Ascending aorta (tissue), 2 donors: Measurements from ENCODE around the gene RAD51B. TPM values are rescaled to one million over a fixed set of nuclear protein-coding genes. Genes with fewer than 3 reads are reported as not detected.

ENCODE experiments used
- DNase-seq, 2 donors: peaks; one replicate each; pipeline ENCODE4 v3.0.0-alpha.2; 2019; ENCODE audit warnings: low spot score in 2 of 2
- H3K27ac ChIP-seq, 2 donors: fragments of 200-600 bp; sonication (generic); one replicate each; pipeline ENCODE4 v1.5.1; 2016 to 2017; ENCODE audit warnings: mild to moderate bottlenecking in 1 of 2
- H3K27me3 ChIP-seq: fragments of 200-600 bp; sonication (generic); one replicate; pipeline ENCODE4 v1.5.1; 2017
- H3K36me3 ChIP-seq, 2 donors: fragments of 200-600 bp; sonication (generic); one replicate each; pipeline ENCODE4 v1.5.1; 2016
- H3K4me1 ChIP-seq, 2 donors: fragments of 200-600 bp; sonication (generic); one replicate each; pipeline ENCODE4 v1.5.1; 2016 to 2017; ENCODE audit warnings: mild to moderate bottlenecking in 1 of 2
- H3K4me3 ChIP-seq, 2 donors: fragments of 200-600 bp; sonication (generic); one replicate each; pipeline ENCODE4 v1.5.1; 2016 to 2017; ENCODE audit warnings: mild to moderate bottlenecking in 1 of 2
- H3K9me3 ChIP-seq, 2 donors: fragments of 200-600 bp; sonication (generic); one replicate each; pipeline ENCODE4 v1.5.1; 2016
- CTCF ChIP-seq, 3 experiments: fragments of 200-600 bp in 2 of 3; fragments of 450-650 bp in 1 of 3; sonication (generic) in 2 of 3; IDR thresholded peaks; one replicate each; pipeline ENCODE4 v1.5.1; 2016 to 2019; ENCODE audit warnings: antibody characterized with exemption in 3 of 3, mild to moderate bottlenecking in 1 of 3, moderate library complexity in 1 of 3
- intact Hi-C: fragments of 100-400 bp; cut with DNase I; formaldehyde crosslinking; loops from one replicate; pipeline ENCODE4 v1.15.1; 2023
- total RNA-seq: library from RNA; depleted of rRNA; stranded (reverse); fragments of >200 nt; gene quantifications from one replicate; pipeline ENCODE4 v1.1.0, GENCODE V29; 2016

RAD51B gene
- total RNA-seq, 1 donor from 2014 or later: not detected

- no peaks in the 10 kb centered on the region for H3K36me3 ChIP-seq
- peak overlapping the region; percentile 68 to 77 for H3K27ac ChIP-seq
- H3K9me3 ChIP-seq: no peaks in the 10 kb centered on the region
- no peak overlapping the region for H3K4me3 ChIP-seq
- DNase-seq: no peak
- intact Hi-C loops: loop anchor here (2.0 to 5.0 kb wide), 8 partner anchors 202 to 854 kb away; no protein-coding TSS in a partner anchor
- H3K4me1 ChIP-seq: peaks cover 18 to 43% of the 10 kb centered on the region in 2 donors
- no peaks in the 10 kb centered on the region for H3K27me3 ChIP-seq
- TF ChIP-seq CTCF (IDR thresholded peaks at IDR 0.05): no peak
Observed at GRCh38 chr14:67940486-67941455, 121.2 kb downstream of the RAD51B start.

GRCh38 chr14:67941456-67942018 is 122.0 kb downstream of the RAD51B start:
- H3K9me3 ChIP-seq: no peaks in the 10 kb centered on the region
- intact Hi-C loops: loop anchor here (2.0 to 5.0 kb wide), 8 partner anchors 201 to 853 kb away; no protein-coding TSS in a partner anchor
- H3K27ac ChIP-seq: peak overlapping the region; percentile 68 to 77
- no peak overlapping the region for H3K4me3 ChIP-seq
- no peaks in the 10 kb centered on the region for H3K36me3 ChIP-seq
- peaks cover 18 to 44% of the 10 kb centered on the region in 2 donors for H3K4me1 ChIP-seq
- no peak for DNase-seq
- TF ChIP-seq CTCF (IDR thresholded peaks at IDR 0.05): no peak
- no peaks in the 10 kb centered on the region for H3K27me3 ChIP-seq

GRCh38 chr14:67942080-67942710 is 122.6 kb downstream of the RAD51B start:
- no peak for TF ChIP-seq CTCF (IDR thresholded peaks at IDR 0.05)
- Histone ChIP-seq H3K4me3 (no peak overlapping the region), H3K36me3 (no peaks in the 10 kb centered on the region), H3K4me1 (peaks cover 18 to 44% of the 10 kb centered on the region in 2 donors), H3K27me3 (no peaks in the 10 kb centered on the region), H3K27ac (peak overlapping the region; percentile 68 to 77), H3K9me3 (no peaks in the 10 kb centered on the region)
- no peak for DNase-seq
- intact Hi-C loops: loop anchor here (5.0 kb wide), 6 partner anchors 200 to 755 kb away; no protein-coding TSS in a partner anchor

GRCh38 chr14:67943947-67944346 is 124.4 kb downstream of the RAD51B start:
- Histone ChIP-seq H3K9me3 (no peaks in the 10 kb centered on the region), H3K27me3 (no peaks in the 10 kb centered on the region), H3K27ac (peak overlapping the region; percentile 41 to 66), H3K4me1 (peaks cover 18 to 44% of the 10 kb centered on the region in 2 donors), H3K4me3 (no peak overlapping the region), H3K36me3 (no peaks in the 10 kb centered on the region)
- peak; percentile 57 to 91 (median 79) for TF ChIP-seq CTCF (IDR thresholded peaks at IDR 0.05)
- intact Hi-C loops: loop anchor here (5.0 kb wide), 6 partner anchors 198 to 753 kb away; no protein-coding TSS in a partner anchor
- peak; percentile 12 to 91 for DNase-seq

- Histone ChIP-seq H3K9me3 (peaks cover 0 to 3% of the 10 kb centered on the region in 2 donors), H3K36me3 (no peaks in the 10 kb centered on the region), H3K27me3 (no peaks in the 10 kb centered on the region), H3K27ac (peak overlapping the region; percentile 41 to 58), H3K4me3 (no peak overlapping the region), H3K4me1 (peaks cover 18 to 44% of the 10 kb centered on the region in 2 donors)
- no peak for DNase-seq
- TF ChIP-seq CTCF (IDR thresholded peaks at IDR 0.05): no peak
- intact Hi-C loops: loop anchor here (5.0 kb wide), 6 partner anchors 198 to 753 kb away; no protein-coding TSS in a partner anchor
Observed at GRCh38 chr14:67944605-67945004, 125.0 kb downstream of the RAD51B start.
